ENCODE measurements around the gene TPCN2.

Gene TPCN2

DNA sequence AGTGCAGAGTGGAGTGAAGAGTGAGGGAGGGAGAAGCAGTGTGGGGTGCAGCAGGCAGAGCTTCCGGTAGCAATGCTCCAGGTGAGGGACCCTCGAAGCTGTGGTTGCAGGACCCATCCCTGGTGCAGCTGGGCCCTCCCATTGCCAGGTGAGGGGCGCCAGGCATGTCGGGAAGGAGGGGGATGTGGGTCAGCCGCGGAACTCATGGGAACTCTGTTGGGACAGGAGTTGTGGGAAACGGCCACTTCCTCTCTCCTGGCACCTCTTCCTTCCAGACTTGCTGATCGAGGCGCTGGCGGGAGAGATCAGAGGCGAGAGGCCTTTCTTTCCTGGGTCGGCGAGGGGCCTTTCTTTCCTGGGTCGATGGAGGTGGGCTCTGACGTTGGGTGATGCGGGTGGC is 48.5 kb downstream of the TPCN2 start:
- no peak for DNase-seq

DNA sequence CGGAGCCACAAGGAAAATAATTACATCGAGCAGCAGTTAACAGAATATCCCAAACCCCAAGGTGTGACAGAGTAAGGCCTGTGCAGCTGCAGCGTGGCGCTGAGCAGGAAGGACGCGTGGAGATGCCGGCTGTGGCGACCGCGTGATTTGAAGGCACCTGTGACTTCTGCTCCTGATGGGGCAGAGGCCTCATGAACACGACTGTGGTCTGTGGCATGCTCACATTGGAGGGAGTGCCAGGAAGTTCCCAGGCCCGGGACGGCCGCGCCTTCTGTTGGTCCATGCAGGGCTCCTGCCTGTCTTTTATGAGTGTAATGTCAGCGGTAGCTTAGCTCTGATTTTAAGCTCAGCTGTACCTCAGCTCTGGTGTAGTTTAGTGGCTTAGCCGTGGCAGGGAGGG is 50.4 kb downstream of the TPCN2 start:
- no peak for DNase-seq

DNA sequence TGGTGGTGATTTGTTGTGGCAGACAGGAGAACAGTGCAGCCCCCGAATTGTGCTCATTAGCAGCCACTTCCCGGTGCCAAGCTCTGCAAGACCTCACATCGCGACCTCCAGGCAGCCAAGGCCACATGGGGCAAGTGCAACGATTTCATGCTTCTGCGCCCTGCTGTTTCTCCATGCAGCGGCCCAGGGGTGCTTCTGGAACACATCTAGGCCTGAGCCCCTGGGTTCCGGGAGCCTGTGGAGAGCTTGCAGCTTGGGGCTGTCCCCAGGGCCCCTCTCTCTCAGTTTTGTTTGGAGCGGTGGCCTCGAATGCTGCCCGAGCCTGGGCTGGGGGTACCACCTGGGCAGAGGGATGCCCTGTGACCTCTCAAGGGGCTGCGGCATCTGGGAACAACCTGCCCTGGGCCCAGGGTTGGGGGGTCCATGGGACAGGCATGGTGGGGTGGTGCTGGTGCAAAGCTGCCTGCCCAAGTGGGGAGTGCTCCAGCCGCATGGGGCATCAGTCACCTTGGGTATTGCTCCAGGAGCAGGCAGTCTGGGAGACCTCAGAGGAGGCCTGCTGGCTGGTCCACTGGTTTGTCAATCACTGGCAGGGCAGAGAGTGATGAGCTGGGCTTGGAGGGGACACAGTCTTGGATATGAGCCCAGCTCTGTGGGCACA is 51.9 kb downstream of the TPCN2 start:
- no peak for DNase-seq

DNA sequence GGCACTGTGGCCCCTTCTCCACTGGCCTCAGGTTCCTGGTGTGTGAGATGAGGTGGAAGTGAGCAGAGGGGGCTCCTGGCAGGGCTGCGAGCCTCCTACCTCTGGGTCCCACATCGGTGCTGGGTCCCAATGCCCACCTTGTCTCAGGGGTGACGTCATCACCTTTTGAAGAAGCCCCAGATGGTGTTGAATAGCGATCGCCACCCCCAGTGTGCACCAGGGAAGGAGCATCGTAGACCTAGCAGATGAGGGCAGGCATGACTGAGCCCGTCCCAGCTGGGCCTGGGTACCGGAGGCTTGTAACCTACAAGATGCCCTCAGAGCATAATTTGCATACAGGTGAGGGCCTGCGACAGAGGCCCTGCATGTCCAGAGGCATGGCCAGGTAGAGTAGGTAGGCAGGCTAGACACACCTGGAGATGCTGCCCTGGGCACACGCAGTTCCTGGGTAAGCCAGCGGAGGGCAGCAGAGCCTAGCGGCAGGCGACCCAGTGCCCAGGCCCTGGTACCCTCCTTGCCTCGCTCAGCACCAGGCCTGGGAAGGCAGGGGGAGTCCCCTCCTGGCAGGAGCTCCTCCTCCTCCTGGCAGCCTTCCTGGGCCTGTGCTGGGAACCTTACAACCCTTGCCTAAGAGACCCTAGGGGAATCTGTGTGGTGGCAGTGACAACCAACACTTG is 52.5 kb downstream of the TPCN2 start:
- no peak for DNase-seq

DNA sequence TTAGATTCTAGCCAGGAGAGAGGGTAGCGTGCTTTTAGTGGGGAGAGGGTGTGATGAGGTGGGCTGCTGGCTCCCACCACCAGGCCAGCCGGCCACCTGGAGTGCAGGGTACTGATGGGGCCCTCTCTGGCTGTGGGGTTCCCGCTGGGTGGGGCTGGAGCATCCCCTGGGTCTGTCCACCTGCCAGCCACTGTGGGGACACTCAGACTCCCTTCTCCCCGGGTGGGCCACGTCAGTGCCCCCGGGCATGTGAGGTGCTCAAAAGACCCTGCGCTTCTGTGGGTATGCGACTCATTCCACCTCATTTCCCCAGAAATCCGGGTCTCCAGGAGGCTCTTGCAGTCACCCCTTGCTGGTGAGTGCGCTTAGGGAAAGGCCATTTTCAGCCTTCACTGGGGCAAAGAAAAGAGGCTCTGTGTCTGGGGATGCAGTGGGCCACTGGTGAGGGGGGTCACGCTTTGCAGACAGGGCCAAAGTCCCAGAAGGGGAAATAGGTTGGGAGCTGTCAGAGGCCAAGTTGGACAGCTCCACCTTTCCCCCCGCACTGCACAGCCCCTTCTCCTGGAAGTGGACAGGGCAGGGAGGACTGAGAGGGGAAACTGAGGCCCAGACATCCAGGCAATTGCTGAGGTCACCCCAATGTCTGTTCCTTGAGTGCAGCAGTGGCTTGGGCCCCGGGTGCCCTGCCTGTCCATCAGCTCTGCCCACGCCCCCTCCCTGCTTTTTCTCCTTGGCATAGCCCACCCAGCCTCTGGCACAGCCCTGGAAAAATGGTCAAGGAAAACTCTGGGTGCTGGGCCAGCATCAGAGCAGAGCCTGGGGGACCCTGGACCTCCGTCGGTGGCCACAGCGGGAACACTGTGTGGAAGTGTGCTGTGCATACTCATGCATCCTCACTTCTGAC is 53.3 kb downstream of the TPCN2 start:
- no peak for DNase-seq

DNA sequence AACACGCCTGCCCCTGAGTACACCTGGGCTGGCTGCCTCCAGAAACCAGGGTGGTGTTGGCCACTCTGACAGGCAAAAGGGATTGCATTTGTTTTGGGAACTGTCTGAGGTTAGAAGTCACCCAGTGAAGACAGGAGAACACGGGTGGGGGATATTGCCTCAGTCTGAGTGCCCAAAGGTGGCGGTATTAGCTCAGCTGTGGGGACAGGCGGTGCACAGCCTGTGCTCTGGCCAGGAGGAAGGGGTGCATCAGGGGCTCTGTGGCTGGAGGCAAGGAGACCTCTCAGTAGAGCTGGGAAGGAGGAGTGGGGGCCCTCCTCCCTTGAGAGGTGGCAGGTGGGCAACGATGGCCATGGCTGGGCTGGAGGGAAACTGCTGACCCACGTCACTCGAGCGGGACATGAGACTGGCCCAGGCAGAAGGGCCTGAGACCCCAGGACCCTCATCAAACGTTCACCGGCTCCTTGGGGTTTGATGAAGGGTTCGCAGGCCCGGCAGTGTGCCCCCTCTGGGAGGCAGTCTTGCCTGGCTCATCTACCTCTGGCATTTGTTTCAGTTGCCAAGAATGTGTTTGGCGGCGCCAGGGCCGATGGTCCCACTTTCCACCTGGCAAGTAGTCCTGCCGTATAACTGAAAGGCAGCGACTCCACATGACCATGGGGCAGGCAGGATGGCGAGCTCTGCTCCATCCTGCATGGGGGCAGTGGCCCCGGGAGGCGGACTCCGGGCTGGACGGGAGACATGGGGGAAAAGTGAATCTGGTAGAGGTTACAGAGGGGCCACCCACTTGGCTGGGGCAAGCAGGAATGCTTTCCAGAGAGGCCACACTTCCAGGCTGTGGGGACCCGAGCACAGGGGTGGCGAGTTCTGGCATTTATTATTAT is 54.2 kb downstream of the TPCN2 start:
- DNase-seq, result no peak

DNA sequence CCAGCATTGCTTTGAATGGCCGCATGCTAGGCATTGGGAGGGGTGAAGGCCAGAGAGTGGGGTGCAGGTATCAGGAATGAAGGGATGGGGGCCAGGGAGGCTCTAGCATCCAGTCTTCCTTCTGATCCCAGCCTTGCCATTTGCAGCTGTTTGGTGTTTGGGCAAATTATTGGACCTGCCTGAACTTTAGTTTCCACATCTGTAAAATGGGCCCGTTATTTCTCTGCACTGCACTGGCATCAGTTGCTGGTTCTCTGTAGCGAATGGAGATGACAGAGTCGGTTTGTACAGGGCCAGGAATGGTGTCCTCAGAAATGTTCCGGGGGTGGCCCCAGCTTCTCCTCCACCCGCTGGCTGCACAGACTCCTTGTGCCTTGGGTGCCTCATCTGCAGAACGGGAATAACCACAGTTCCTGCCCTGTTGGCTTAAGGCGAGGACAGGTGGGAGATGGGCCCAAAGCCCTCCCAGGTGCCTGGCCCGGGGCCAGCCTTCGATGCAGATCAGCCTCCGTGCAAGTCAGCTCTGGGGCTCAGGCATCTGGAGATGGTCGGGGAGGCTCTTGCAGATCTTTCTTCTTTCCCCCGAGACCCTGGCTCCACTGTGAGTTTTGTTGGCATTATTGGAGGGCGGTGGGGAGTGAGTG is 55.6 kb downstream of the TPCN2 start:
- DNase-seq, result no peak

DNA sequence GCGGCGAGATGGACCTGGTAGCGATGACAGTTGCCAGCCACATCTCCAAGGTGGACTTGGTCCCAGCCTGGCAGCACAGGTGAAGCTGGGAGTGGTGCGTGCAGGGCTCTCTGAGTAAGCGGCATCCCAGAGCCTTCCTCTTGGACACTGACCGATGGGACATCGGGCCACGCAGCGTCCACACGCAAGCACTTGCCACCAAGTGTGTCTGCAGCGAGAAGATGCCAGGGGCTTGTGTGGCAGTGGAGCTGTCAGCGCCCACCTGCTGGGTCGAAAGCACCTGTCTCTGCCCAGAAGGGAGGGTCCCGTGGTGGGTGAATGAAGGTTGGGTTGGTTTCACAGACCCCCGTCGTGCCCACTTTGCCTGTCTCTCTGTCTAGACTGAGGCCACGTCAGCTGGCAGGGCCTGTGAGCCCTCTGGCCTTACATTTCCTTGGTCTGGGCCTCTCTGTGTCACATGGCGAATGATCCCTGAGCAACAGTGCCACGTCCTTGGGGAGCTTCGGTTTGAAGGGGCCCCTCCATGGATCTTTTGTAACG is 56.2 kb downstream of the TPCN2 start:
- no peak for DNase-seq

DNA sequence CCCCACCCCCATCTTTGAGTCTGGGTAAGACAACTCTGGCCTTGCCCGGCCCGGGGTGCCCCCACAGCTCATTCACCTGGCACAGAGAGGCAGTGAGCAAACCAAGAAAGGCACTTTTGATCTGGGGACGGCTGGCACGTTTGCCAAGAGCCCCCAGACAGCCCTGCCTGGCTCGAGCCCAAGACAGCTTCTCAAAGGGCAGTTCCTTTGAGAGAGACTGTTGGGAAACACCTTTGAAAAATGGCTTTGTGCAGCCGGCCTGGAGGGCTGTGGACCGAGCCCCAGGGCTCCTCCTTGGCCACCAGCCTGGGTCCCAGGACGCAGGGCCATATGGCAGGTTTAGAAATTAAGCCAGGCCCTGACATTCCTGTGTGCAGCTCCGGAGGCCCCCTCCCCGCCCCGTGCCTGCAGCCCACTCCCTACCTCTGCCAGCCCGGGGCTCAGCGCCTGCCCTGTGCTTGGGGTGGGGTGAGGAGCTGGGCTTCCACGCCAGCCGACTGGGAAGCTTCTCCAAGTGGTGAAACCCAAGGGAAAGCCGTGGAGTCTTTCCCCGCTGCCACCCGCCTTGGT is 56.8 kb downstream of the TPCN2 start:
- DNase-seq, result no peak

DNA sequence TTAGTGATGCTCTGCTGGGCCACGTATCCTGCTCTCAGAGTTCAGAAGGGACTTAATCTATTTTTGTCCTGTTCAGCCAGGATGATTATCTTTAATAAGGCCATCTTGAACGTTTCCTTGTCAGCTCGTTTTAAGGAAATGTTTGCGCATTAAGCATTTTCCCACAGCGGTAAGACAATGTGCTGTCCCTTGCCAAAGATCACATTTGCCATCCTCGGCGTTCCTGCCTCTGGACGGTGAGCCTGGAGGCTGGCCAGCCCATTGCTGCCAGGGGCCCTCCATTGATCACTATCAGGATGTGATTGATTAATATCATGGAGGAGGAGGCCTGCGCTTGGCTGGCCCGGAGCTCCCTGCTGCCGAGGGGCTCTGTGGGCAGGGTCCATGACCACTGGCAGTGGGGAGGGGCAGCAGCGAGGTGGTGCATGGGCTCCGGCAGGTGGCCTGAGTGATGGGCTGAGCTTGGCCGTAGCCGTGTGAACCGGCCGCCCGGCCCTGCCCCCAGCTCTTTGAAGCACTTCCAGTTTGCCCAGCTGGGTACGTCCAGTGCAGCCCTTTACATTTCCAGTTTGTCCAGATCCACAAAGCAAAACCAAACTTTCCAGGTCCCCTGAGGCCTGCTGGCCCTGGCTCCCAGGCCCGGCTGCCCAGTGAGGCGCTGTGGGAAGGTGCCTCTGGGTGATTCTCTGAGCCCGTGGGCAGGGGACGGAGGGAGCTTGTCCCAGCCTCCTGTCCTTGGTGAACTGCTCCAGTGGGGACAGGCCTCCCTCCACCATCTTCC is 57.5 kb downstream of the TPCN2 start:
- no peak for DNase-seq

DNA sequence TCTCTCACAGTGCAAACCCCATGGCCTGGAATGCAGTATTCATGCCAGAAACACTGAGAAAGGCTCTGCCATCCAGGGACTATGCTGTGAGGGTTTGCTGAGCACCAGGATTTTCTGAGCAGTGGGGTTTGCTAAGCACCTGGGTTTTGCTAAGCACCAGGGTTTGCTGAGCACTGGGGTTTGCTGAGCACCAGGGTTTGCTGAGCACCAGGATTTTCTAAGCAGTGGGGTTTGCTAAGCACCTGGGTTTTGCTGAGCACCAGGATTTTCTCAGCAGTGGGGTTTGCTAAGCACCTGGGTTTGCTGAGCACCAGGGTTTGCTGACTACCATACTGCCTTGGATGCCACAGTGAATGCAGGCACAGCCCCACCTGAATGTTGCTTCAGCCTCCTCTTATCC is 58.7 kb downstream of the TPCN2 start:
- DNase-seq, result no peak

DNA sequence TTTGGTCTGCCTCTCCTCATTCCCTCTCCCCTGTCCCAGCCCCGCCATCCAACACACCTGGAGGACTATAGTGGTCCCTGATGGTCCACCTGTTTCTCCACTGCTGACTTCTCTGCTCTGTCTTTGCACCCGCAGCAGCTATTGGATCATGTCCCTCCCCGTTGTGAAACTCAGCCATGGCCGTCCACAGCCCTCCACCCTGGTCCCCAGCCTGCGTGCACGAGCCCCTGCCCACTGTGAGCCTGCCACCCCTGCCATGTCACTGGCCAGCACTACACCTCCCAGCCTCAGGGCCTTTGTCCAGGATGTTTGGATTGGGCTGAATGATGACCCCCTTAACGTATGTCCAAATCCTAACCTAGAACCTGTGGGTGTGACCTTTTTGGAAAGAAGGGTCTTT is 59.3 kb downstream of the TPCN2 start:
- no peak for DNase-seq

DNA sequence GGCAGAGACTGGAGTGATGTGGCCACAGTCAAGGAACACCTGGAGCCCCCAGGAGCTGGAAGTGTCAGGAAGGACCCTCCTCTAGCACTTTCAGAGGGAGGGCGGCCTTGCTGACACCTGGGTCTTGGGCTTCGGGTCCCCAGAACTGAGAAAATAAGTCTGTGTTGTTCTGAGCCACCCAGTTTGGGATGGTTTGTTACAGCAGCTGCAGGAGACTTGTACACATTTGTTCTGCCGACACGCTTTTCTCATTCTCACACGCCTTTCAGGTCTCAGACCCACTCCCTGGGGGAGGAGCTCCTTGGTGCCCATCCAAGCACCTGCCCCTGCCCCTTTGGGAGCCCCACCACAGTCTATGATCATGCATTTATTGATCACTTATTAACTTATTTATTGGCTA is 59.8 kb downstream of the TPCN2 start:
- DNase-seq, result no peak

DNA sequence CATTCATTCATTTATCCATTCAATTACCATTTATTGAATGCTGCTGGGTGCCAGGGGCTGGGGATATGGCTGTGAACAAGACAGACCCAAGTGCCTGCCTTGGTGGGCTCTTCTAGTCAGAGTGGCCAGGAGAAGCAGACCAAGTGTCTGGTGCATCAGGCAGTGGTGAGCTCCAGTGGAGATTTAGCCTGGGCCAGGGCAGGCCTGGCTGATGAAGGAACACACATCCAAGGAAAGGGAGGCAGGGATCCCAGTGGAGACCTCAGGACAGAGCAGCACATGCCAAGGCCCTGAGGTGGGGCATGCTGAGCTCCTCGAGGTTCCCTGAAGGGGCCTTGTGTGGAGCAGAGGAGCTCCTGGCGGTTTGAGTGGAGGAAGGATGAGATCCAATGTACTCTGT is 60.4 kb downstream of the TPCN2 start:
- DNase-seq, result no peak

DNA sequence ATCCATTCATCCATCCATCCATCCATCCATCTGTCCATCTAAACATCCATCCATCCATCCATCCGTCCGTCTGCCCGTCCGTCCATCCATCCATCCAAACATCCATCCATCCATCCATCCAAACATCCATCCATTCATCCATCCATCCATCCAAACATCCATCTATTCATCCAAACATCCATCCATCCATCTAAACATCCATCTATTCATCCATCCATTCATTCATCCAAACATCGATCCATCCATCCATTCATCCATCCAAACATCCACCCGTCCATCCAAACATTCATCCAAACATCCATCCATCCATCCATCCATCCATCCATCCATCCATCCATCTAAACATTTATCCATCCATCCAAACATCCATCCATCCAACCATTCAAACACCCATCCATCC is 61.7 kb downstream of the TPCN2 start:
- DNase-seq, result no peak

DNA sequence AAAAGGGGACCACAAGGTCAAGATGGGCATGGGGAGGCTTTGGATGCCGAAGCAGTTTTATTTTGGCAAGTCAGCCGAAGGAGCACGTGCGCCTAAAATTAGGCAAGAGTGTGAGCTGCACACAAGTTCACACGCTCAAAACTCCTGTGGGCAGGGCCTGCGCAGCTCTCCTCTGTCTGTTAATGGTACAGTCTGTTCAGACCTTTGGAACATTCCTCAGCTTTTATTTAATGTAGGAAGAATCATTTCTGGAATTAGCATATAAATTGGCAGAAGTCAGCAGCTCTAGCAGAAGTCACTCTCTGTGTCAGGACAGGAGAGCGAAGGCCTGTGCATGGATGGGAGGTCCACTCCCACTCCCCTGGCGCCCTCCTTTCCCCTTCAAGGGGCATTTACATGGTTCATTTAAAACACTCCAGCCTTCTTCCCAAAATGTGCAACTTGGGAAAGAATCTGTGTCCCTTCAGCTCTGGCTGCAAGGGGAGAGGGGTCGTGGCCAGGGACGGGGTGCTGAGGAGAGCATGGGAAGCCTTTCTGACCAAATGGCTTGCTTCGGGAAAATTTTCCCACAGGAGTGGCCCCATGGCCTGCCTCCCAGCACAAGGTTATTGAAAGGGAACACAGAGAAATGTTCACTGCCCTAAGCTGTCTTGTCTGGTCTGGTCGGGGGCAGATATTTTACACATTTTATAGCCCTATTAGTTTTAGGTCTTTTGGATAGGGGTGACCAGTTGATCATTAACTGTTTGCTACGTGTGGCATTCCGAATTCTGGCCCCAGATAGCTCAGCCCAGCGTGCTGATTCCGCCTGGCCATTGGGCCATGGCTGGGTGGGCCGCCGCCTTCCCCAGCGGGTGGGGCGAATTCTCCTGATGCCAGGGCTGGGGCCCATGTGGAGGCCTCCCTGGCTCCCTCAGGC is 63.2 kb downstream of the TPCN2 start:
- DNase-seq, result no peak

DNA sequence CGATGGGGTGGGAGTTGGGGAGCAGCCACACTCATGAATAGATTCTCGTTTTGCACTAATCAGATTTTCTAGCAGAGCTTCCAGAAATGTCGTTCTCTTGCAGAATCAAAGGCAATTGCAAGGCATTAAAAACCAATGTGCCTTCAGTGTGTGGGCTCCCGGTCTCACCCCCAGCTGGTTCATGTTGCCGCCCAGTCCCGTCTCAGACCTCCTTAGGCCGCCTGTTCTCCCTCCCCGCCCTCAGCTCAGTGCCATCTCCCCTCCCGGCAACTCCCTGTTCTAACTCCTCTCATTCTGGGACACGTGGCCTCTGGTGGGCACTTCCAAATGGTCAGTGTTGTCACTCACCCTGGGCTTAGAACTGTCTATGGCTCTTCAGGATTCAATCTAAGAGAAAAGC is 64.5 kb downstream of the TPCN2 start:
- no peak for DNase-seq

DNA sequence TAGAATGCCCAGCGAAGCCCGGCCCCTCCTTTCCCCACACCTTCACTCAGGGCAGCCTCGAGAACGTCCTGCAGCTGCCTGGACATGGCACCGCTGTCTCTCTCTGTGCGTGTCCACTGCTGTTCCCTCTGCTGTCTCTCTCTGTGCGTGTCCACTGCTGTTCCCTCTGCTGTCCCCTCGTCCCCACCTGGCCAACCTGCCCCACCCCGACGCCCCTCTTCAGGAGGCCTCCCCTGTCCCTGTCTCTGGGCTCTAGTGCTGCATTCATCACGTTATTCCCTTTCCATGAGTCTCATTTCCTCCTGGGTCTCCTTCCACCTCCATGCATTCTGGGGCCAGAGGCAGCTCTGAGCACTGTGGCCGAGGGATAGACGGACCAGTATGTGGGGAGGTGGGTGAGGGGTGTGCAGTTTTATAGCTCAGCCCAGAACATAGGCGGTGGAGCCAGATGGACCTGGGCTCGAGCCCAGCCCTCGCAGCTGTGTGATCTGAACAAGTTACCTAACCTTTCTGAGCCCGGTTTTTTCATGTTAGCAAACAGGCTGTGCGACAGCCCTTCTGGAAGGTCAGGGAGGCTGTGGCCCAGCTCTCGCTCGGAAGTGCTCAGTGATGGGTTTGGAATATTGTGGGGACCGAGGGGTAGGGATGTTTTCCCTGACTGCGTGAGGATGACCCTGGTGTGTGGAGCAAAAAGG is 65.1 kb downstream of the TPCN2 start:
- no peak for DNase-seq

DNA sequence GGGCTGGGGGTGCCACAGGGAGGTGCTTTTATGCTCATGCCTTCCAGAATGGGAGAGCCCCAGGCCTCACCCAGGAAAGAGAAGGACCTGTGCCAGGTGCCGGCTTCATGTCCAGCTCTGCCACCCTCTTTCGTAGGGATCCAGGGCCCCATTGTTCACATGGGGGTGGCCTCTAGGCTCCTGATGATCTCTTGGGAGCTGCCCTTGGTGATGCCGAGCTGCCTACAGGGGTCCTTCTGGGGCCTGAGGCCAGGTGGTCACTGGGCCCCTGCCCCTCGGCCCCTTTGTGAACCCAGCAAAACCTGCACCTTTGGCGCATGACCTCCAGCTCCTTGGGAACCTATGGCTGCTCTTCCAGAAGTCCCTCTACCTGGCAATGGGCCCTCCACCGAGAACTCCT is 65.6 kb downstream of the TPCN2 start:
- no peak for DNase-seq

All from SHP77 treated with DMSO at 0.1 percent for 48 hours (cell line).